ENCODE data around the gene CPPED1.

Gene CPPED1

DNA sequence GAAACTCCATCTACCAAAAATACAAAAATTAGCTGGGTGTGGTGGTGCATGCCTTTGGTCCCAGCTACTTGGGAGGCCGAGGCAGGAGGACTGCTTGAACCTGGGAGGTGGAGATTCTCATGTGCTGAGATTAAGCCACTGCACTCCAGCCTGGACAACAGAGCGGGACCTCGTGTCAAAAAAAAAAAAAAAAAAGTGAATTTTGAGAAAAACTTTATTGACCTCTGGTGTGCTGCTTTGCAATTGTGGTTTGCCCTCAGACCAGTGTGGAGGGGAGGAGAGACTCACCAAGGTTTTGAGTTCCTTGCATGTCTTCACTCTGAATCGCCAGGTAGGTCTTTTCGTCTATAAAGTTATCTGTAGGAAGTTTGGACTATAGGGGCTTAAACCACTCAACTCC is 145.2 kb downstream of the CPPED1 start:
- no peak overlapping the region for H3K4me3 ChIP-seq (ENCODE audit: low read depth in 1 of 2, low read length in 2 of 2)
- H3K27me3 ChIP-seq (ENCODE audit: low read depth, low read length): no peaks in the 10 kb centered on the region
- no peaks in the 10 kb centered on the region for H3K4me1 ChIP-seq (ENCODE audit: control insufficient read depth in 1 of 2, insufficient read depth in 2 of 2, low read length in 2 of 2)
- no peak overlapping the region for H3K27ac ChIP-seq (ENCODE audit: low read length)
- peaks cover 0 to under 1% of the 10 kb centered on the region in 2 donors for H3K36me3 ChIP-seq (ENCODE audit: control insufficient read depth in 1 of 2, insufficient read depth in 2 of 2, low read length in 2 of 2)
- peaks cover 4 to 5% of the 10 kb centered on the region in 2 donors for H3K9me3 ChIP-seq (ENCODE audit: control insufficient read depth in 1 of 2, low read length in 2 of 2)

DNA sequence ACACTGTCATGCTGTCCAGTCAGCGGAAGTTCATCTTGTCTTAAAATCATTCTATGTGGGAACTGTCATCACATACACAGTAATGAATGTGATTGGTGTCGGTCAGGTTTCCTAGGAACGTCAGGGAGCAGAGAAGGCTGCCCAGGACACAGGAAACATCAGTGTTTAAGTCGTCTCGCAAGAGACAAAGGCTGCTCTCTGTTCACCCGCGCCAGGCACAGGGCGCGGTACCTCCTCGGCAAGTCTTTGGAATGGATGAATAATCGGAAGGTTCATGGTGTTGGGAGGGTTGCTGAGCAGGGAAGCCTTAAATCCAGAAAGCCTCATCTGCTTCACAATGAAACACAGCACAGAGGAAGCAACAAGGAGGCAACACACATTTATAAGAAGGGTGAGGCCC is 148.2 kb downstream of the CPPED1 start:
- Histone ChIP-seq H3K27ac (ENCODE audit: low read length) (no peak overlapping the region), H3K9me3 (ENCODE audit: control insufficient read depth in 1 of 2, low read length in 2 of 2) (peaks cover 4 to 5% of the 10 kb centered on the region in 2 donors), H3K4me3 (ENCODE audit: low read depth in 1 of 2, low read length in 2 of 2) (no peak overlapping the region), H3K27me3 (ENCODE audit: low read depth, low read length) (no peaks in the 10 kb centered on the region), H3K4me1 (ENCODE audit: control insufficient read depth in 1 of 2, insufficient read depth in 2 of 2, low read length in 2 of 2) (no peaks in the 10 kb centered on the region), H3K36me3 (ENCODE audit: control insufficient read depth in 1 of 2, insufficient read depth in 2 of 2, low read length in 2 of 2) (no peaks in the 10 kb centered on the region)

DNA sequence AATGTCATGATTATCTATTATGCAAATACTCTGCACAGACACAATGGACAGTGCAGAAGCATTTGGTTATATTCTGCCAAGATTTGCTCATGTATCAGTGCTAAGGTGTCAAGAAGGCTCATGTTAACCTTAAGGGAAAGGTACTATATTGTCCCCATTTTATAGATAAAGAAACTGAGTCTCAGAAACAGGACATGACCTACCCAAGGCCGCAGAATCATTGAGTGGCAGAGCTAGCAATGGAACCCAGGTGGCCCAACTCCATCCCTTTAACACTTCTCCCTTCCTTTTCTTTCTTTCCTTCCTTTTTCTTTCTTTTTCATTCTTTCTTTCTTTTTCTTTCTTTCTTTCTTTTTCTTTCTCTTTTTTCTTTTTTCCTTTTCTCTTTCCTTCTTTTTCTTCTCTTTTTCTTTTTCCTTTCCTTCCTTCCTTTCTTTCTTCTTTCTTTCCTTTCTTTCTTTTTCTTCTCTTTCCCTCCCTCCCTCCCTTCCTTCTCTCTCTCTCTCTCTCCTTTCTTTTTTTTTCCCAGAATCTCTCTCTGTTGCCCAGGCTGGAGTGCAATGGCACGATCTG is 149.8 kb downstream of the CPPED1 start:
- Histone ChIP-seq H3K27me3 (ENCODE audit: low read depth, low read length) (no peaks in the 10 kb centered on the region), H3K9me3 (ENCODE audit: control insufficient read depth in 1 of 2, low read length in 2 of 2) (peaks cover 3 to 5% of the 10 kb centered on the region in 2 donors), H3K36me3 (ENCODE audit: control insufficient read depth in 1 of 2, insufficient read depth in 2 of 2, low read length in 2 of 2) (no peaks in the 10 kb centered on the region), H3K4me3 (ENCODE audit: low read depth in 1 of 2, low read length in 2 of 2) (no peak overlapping the region), H3K27ac (ENCODE audit: low read length) (no peak overlapping the region), H3K4me1 (ENCODE audit: control insufficient read depth in 1 of 2, insufficient read depth in 2 of 2, low read length in 2 of 2) (no peaks in the 10 kb centered on the region)

DNA sequence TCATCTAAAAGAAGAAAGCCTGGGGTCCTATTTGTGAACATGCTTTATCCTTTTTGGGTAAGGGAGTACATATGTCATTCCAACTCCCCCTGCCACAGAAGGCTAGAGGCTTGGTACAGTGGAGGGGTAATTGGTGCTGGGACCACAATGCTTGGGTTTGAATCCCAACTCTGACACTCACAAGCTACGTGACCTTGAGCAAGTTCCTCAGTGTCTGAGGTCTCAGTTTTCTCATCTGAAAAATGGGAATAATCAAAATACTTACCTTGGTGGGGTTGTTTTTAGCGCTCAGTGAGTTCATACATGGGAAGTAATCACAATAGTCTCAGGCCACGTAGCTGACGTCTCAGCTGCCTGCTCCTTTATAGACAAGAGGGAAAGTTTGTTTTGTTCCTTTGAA is 150.8 kb downstream of the CPPED1 start:
- no peak overlapping the region for H3K4me3 ChIP-seq (ENCODE audit: low read depth in 1 of 2, low read length in 2 of 2)
- no peaks in the 10 kb centered on the region for H3K27me3 ChIP-seq (ENCODE audit: low read depth, low read length)
- H3K36me3 ChIP-seq (ENCODE audit: control insufficient read depth in 1 of 2, insufficient read depth in 2 of 2, low read length in 2 of 2): no peaks in the 10 kb centered on the region
- H3K9me3 ChIP-seq (ENCODE audit: control insufficient read depth in 1 of 2, low read length in 2 of 2): peaks cover 0 to 1% of the 10 kb centered on the region in 2 donors
- H3K27ac ChIP-seq (ENCODE audit: low read length): no peak overlapping the region
- no peaks in the 10 kb centered on the region for H3K4me1 ChIP-seq (ENCODE audit: control insufficient read depth in 1 of 2, insufficient read depth in 2 of 2, low read length in 2 of 2)

DNA sequence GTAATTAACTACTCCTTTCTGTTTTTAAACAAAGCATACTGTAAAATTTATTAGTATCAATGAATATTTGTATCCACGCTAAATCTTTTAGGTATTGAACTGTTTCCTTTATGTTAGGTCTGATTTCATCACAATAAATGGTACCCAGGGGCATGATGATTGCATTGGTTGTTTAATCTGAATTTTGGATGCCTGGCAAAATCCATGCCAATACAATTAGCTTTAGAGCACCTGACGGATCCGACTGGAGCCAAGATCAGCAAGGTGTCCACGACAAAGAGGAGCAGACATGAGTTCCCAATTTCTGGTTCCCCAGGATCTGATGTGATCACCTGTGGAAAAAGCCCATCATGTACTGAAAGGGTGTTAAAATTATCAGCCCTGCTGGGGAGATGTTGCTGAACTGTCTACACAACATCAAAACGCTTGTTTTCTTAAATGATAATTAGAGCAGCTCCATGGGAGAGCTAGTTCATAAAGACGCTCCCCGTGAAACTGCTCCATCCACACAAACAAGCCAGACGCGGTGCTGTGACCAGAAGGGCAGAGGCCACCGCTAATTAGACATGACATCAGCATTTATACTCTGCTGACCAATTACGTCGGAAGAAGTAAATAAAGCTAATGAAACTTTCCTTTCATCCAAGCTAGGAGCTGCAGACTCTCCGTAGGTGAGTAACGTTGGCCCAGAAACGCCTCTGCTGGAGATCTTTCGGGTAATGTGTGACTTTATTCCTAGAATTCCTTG is 151.7 kb downstream of the CPPED1 start:
- Histone ChIP-seq H3K36me3 (ENCODE audit: control insufficient read depth in 1 of 2, insufficient read depth in 2 of 2, low read length in 2 of 2) (no peaks in the 10 kb centered on the region), H3K9me3 (ENCODE audit: control insufficient read depth in 1 of 2, low read length in 2 of 2) (no peaks in the 10 kb centered on the region), H3K27me3 (ENCODE audit: low read depth, low read length) (no peaks in the 10 kb centered on the region), H3K4me3 (ENCODE audit: low read depth in 1 of 2, low read length in 2 of 2) (no peak overlapping the region), H3K4me1 (ENCODE audit: control insufficient read depth in 1 of 2, insufficient read depth in 2 of 2, low read length in 2 of 2) (peaks cover 0 to 1% of the 10 kb centered on the region in 2 donors), H3K27ac (ENCODE audit: low read length) (no peak overlapping the region)

DNA sequence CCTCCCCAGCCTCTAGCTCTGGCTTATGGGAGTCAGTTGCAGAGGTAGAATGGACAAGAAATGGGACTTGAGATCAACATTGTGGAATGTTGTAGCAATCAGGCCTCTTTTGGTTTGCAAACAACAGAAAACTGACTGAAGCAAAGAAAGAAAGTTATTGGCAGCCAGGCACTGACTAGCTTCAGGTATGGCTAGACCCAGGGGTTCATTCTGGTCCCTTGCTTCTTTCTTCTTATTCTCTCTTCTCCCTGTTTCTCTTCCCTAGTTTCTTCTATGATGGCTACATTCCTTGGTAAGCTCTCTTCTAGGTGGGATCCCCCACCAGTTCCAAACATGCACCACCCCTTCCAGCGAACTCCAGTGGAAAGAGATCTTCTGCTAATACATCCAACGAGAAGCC is 154.3 kb downstream of the CPPED1 start:
- no peak overlapping the region for H3K27ac ChIP-seq (ENCODE audit: low read length)
- H3K4me1 ChIP-seq (ENCODE audit: control insufficient read depth in 1 of 2, insufficient read depth in 2 of 2, low read length in 2 of 2): peaks cover 0 to 5% of the 10 kb centered on the region in 2 donors
- no peaks in the 10 kb centered on the region for H3K27me3 ChIP-seq (ENCODE audit: low read depth, low read length)
- no peaks in the 10 kb centered on the region for H3K9me3 ChIP-seq (ENCODE audit: control insufficient read depth in 1 of 2, low read length in 2 of 2)
- H3K4me3 ChIP-seq (ENCODE audit: low read depth in 1 of 2, low read length in 2 of 2): no peak overlapping the region
- H3K36me3 ChIP-seq (ENCODE audit: control insufficient read depth in 1 of 2, insufficient read depth in 2 of 2, low read length in 2 of 2): no peaks in the 10 kb centered on the region

DNA sequence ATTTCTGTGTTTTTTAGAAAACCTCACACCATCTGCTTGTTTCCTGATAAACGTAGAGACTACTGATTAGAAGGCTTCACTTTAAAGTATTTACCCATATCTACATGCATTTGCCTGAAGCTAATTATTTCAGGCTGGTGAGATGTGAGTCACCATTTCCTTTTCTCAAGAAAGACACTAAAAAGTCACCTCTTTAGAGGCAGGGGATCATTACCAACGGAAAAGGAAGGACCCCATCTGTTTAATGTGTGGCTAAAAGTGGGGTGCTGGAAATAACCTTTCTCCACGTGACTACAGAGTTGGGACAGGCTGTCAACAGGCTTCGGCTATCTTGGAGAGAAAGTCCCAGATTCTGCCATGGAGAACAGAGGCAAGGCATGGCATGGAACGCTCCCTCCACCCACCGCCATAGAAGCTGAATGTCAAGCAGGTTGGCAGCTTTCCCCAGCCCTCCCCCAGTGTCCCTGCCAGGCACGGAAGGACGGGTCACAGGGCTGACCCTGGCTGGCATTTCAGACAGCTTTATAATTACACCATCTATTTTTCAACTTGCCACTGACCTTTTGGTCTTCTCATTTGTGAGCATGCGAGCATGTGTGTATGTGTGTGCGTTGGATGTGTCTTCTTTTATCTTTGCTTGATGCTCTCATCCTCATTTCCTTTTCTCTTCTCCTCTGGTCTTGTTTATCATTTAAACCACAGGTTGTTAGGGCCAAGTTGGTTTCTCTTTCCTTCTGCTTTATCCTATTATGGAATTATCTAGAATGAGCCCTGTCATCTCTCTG is 157.0 kb downstream of the CPPED1 start:
- Histone ChIP-seq H3K4me3 (ENCODE audit: low read depth in 1 of 2, low read length in 2 of 2) (no peak overlapping the region), H3K36me3 (ENCODE audit: control insufficient read depth in 1 of 2, insufficient read depth in 2 of 2, low read length in 2 of 2) (no peaks in the 10 kb centered on the region), H3K27me3 (ENCODE audit: low read depth, low read length) (no peaks in the 10 kb centered on the region), H3K27ac (ENCODE audit: low read length) (no peak overlapping the region), H3K9me3 (ENCODE audit: control insufficient read depth in 1 of 2, low read length in 2 of 2) (peaks cover 0 to 6% of the 10 kb centered on the region in 2 donors), H3K4me1 (ENCODE audit: control insufficient read depth in 1 of 2, insufficient read depth in 2 of 2, low read length in 2 of 2) (peaks cover 0 to 5% of the 10 kb centered on the region in 2 donors)

DNA sequence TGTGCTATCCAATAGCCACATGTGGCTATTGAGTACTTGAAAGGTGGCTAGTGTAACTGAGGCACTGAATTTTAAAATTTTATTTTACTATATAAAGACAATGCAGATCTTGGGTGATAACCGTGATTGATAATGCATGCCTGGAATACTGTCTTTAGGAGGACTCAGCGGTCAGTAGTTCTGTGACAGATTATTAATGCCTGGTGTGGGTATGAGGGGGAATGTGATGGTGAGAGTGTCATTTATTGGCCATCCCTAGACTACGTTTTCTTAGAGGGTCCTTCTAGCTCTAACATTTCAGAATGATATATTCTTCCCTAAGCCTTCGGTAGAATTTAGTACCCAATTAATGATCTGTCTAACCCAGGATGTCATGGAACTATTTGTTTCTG is 157.6 kb downstream of the CPPED1 start:
- no peak overlapping the region for H3K27ac ChIP-seq (ENCODE audit: low read length)
- peaks cover 0 to 6% of the 10 kb centered on the region in 2 donors for H3K9me3 ChIP-seq (ENCODE audit: control insufficient read depth in 1 of 2, low read length in 2 of 2)
- H3K27me3 ChIP-seq (ENCODE audit: low read depth, low read length): no peaks in the 10 kb centered on the region
- H3K4me3 ChIP-seq (ENCODE audit: low read depth in 1 of 2, low read length in 2 of 2): no peak overlapping the region
- peaks cover 0 to 5% of the 10 kb centered on the region in 2 donors for H3K4me1 ChIP-seq (ENCODE audit: control insufficient read depth in 1 of 2, insufficient read depth in 2 of 2, low read length in 2 of 2)
- H3K36me3 ChIP-seq (ENCODE audit: control insufficient read depth in 1 of 2, insufficient read depth in 2 of 2, low read length in 2 of 2): no peaks in the 10 kb centered on the region

DNA sequence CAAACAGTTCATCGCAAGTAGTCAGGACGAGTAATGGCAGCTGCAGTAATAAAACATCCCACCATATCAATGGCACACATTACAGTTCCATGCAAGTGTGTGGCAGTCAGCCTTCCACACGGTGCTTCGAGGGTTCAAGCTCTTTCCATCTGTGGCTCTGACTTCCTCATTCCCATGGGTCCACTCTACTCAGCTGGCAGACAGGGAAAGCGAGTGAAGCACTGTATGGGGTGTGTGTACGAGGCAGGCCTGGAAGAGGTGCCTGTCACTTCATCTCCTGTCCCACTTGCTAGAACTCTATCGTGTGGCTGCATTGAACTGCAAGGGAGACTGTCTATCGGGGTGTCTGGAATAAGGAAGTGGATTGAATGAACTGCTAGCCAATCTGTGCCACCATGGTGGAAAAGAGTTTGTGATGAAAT is 160.6 kb downstream of the CPPED1 start:
- H3K36me3 ChIP-seq (ENCODE audit: control insufficient read depth in 1 of 2, insufficient read depth in 2 of 2, low read length in 2 of 2): no peaks in the 10 kb centered on the region
- H3K4me3 ChIP-seq (ENCODE audit: low read depth in 1 of 2, low read length in 2 of 2): no peak overlapping the region
- H3K27me3 ChIP-seq (ENCODE audit: low read depth, low read length): no peaks in the 10 kb centered on the region
- peaks cover 0 to 6% of the 10 kb centered on the region in 2 donors for H3K9me3 ChIP-seq (ENCODE audit: control insufficient read depth in 1 of 2, low read length in 2 of 2)
- H3K4me1 ChIP-seq (ENCODE audit: control insufficient read depth in 1 of 2, insufficient read depth in 2 of 2, low read length in 2 of 2): peaks cover 0 to 5% of the 10 kb centered on the region in 2 donors
- no peak overlapping the region for H3K27ac ChIP-seq (ENCODE audit: low read length)

DNA sequence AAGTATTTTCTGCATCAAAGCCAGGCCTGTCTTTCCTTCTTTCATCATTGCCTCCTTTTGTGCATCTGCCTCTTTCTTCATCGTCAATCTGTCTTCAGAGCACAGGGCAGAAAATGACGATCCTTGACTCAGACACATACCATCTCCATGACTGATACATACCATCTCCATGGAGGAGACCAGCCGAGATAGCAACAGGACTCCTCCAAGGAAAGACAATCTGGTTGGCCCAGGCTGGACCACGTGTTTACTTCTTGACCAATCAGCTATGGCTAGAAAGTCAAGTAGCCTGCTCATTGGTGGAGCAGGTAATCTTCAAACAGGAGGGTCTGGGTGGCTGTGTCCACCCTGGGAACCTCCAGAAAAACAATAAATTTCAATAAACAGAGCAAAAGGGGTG is 164.6 kb downstream of the CPPED1 start:
- H3K27me3 ChIP-seq (ENCODE audit: low read depth, low read length): no peaks in the 10 kb centered on the region
- H3K36me3 ChIP-seq (ENCODE audit: control insufficient read depth in 1 of 2, insufficient read depth in 2 of 2, low read length in 2 of 2): no peaks in the 10 kb centered on the region
- no peak overlapping the region for H3K27ac ChIP-seq (ENCODE audit: low read length)
- H3K4me1 ChIP-seq (ENCODE audit: control insufficient read depth in 1 of 2, insufficient read depth in 2 of 2, low read length in 2 of 2): no peaks in the 10 kb centered on the region
- H3K4me3 ChIP-seq (ENCODE audit: low read depth in 1 of 2, low read length in 2 of 2): no peak overlapping the region
- H3K9me3 ChIP-seq (ENCODE audit: control insufficient read depth in 1 of 2, low read length in 2 of 2): peaks cover 0 to 6% of the 10 kb centered on the region in 2 donors

DNA sequence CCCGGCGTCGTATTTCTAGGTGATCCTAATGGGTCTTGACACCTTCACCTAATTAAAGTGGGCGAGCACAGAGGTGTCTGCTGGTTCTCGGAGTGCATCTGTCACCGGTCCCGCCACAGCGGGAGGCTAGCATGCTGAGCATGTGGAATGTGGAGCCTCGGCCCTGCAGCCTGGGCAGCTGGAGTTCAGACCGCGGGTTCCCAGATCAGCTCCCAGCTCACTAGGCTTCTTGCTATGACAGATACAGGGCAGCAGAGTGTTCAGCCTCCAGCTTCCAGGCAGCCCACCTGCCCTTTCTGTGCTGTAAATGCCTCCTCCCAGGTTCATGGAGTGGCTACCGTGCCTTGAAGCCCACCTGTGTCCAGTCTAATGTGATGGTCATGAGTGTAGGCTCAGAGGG is 166.7 kb downstream of the CPPED1 start:
- H3K4me3 ChIP-seq (ENCODE audit: low read depth in 1 of 2, low read length in 2 of 2): no peak overlapping the region
- H3K4me1 ChIP-seq (ENCODE audit: control insufficient read depth in 1 of 2, insufficient read depth in 2 of 2, low read length in 2 of 2): no peaks in the 10 kb centered on the region
- no peak overlapping the region for H3K27ac ChIP-seq (ENCODE audit: low read length)
- no peaks in the 10 kb centered on the region for H3K9me3 ChIP-seq (ENCODE audit: control insufficient read depth in 1 of 2, low read length in 2 of 2)
- no peaks in the 10 kb centered on the region for H3K36me3 ChIP-seq (ENCODE audit: control insufficient read depth in 1 of 2, insufficient read depth in 2 of 2, low read length in 2 of 2)
- H3K27me3 ChIP-seq (ENCODE audit: low read depth, low read length): no peaks in the 10 kb centered on the region

All from muscle layer of duodenum (tissue), 2 donors.